M059J (cell line): ENCODE data around the gene SMPD3. TPM values are rescaled to one million over a fixed set of nuclear protein-coding genes. Genes with fewer than 3 reads are reported as not detected.
A peak's percentile ranks its signal among the peaks of the same experiment; 100 is the strongest.

Experiments
- DNase-seq: peaks from one replicate; pipeline ENCODE4 v3.0.0-alpha.2; 2012; ENCODE audit warnings: low read depth
- total RNA-seq: library from RNA; depleted of rRNA; stranded (reverse); fragments of >200 nt; shearing (Covaris generic); gene quantifications from 2 replicates; pipeline ENCODE4 v1.2.3, GENCODE V29; 2014; rRNA removed

The SMPD3 gene
- total RNA-seq, 1 experiment from 2014 or later: 0.25 TPM

- DNase-seq: no peak
These were observed 115.7 kb downstream of the SMPD3 start for GRCh38 chr16:68332411-68333121.

- DNase-seq: no peak
These were observed 116.4 kb downstream of the SMPD3 start for GRCh38 chr16:68331879-68332410.

DNA sequence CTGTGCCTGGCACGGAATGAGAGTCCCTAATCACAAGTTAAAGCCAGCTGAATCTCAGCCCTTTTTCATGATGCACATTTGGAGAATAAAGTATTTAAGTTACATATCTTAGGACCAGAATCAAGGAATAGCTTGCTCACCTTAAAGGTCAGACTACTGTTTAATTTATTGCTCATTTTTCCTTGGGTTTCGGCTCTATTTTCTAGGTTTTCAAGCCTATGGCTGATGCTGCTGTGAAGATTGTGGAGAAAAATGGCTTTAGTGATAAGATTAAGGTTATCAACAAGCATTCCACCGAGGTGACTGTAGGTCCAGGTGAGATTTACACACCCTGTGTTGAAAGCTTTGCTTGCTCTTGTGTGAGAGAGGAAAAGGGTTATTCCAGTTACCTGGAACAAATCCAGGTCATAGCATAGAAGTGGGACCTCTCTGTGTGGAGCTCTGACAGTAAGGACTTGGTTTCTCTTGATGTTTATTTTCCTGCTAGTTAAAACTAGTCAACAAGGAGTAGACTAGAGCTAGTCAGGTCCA, 119.4 kb downstream of the SMPD3 start:
- no peak for DNase-seq

GRCh38 chr16:68328151-68328859, 120.0 kb downstream of the SMPD3 start:
- peak; percentile 86 for DNase-seq

DNA sequence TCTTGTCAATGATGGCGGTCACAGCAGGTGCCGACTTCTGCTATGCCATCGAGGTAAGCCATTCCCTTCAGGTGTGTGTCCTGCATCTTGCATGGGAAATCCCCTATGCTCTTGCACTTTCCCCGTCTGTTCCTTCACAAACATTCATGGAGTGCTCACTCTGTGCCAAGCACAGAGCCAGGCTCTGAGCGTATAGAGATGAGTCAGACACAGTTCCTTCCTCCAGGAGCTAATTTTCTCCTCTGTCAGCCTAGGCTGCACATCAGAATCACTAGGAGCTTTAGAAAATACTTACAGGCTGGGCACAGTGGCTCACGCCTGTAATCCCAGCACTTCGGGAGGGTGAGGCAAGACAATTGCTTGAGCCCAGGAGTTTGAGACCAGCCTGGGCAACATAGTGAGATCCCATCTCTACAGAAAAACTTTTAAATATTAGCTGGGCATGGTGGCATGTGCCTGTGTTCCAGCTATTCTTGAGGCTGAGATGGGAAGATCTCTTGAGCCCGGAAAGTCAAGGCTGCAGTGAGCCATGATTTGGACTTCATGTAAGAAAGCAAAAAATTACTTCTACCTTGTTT, 123.4 kb downstream of the SMPD3 start:
- no peak for DNase-seq

GRCh38 chr16:68324336-68324735, 124.0 kb downstream of the SMPD3 start:
- no peak for DNase-seq

- no peak for DNase-seq
These were observed 129.0 kb downstream of the SMPD3 start for GRCh38 chr16:68319185-68319908.

GRCh38 chr16:68313116-68313515, 135.2 kb downstream of the SMPD3 start:
- no peak for DNase-seq

DNA sequence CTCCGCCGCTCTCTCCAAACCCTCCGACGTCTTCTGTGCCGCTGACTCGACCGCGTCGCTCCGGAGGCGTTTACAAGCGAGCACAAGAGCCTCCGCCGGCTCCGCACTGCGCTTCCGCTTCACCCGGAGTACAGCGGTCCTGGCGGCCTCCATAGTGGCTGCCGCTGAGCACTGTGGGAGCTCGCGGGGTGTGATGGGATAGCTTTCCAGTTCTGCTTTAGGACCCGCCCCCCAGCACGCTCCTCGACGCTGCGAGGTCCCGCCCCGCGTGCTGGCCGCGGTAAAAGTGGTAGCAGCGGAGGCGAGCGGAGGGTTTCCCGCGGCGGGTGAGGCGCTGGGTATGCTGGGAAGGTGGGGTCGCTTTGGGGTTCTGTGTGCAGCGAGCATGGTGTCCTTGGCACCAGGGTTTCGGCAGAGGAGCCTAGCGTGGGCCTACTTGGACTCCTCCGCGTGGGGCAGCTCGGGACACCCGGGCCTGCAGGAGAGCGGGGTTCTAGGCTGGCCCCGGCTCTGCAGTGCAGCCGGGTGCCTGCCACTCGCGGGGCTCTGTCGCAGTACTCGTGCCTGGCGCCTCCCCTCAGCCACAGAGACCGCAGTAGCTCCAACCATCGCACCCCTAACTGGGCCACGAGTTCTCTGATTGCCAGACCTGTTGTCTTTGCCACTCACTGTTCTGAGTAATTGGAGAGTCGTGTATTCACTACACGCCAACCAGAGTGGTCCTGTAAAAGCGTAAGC, 137.4 kb downstream of the SMPD3 start, which contains the start of the genes PRMT7 and SLC7A6OS:
TSS of gene PRMT7 (plus strand) at position 246 of the 738 bp plus-strand sequence. CDS start 4,961 bp downstream, outside the sequence.
TSS of gene SLC7A6OS (minus strand) at position 173 of the 738 bp plus-strand sequence. CDS start at position 153, 20 bp downstream.
- peak; percentile 89 for DNase-seq

DNA sequence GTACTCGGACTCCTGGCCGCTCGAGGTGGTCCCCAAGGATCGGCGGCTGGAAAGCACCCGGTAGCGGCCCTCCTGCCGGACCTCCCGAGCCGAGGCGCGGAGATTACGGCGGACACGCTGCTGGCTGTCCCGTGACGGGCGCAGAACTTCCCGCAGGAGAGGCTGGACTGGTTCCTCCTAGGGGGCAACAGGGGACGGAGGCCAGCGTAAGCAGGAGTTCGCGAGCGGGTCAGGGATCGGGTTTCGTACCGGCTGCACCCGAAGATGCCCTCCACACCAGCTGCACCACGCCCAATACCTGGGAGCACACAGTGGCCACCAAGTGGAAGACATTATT, 137.9 kb downstream of the SMPD3 start:
- DNase-seq: no peak

DNA sequence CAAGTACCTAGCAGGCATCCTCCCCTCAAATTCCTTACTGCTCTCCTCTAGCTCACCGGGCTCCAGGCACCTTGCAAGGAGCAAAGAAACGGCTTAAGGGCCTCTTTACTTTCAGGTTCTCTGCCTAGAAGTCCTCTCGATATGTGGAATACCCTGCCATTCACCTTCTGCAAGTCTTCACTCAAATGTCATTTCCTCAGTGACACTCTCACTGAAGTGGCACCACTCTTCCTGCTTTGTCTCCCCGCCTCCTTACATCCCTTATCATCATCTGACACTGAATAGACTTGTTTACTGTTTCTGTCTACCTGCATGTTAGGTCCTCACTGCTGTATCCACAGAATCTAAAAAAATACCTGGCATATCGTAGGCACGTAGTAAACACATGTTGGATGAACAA, 138.5 kb downstream of the SMPD3 start:
- DNase-seq: no peak

Other genes with a start within 250 kb of the SMPD3 start
- gene ESRP2, start 212.4 kb downstream of the SMPD3 start, total RNA-seq: not detected in 2 replicates
- gene PLA2G15, start 203.1 kb downstream of the SMPD3 start, total RNA-seq: 26.2 and 36.6 TPM in 2 replicates
- 12.1 and 26.1 TPM in 2 replicates for gene SLC7A6, start 184.0 kb downstream of the SMPD3 start, total RNA-seq
- gene SLC7A6OS, start 137.6 kb downstream of the SMPD3 start, total RNA-seq: 11.5 and 13.2 TPM in 2 replicates
- gene PRMT7, start 137.5 kb downstream of the SMPD3 start, total RNA-seq: 34.4 and 44.2 TPM in 2 replicates
- gene ZFP90, start 90.8 kb upstream of the SMPD3 start, total RNA-seq: 20.5 and 22.0 TPM in 2 replicates
- 3.1 and 3.9 TPM in 2 replicates for gene CDH3, start 196.8 kb upstream of the SMPD3 start, total RNA-seq